ENCODE data around the gene ETS2. TPM values are rescaled to one million over a fixed set of nuclear protein-coding genes. Genes with fewer than 3 reads are reported as not detected.

ETS2 gene
- polyA plus RNA-seq, 1 donor from 2014 or later = 11.6 TPM

DNA sequence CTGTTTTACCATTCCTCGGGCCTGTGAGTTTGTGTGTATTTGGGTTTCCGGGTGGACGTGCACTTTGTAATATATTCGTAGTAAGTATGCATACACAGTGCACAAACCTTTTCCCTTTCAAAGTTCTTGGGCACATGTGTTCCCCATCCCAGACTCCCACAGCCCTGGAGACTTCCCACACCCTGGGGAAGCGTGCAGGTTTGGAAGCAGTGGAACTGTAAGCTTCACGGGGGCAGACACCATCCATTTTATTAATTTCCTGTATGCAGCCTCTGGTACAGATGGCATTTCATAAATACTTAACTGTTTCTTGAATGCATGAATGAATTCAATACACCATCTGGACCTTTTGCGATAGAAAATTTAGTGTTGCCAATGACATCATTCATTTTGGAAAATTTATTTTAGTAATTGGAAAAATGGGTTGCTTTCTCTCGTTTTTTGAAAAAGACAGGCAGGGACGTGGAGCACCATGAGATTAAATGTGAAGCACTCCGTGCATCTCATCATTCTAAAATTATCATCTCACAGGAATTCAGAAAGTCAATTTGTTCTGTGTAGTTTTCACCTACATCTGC is 10.8 kb downstream of the ETS2 start:
- no peak for TF ChIP-seq EZH2 (IDR thresholded peaks at IDR 0.05; ENCODE audit: borderline replicate concordance, insufficient read depth, low read length, poor library complexity, severe bottlenecking)
- TF ChIP-seq EP300 (conservative IDR thresholded peaks at IDR 0.05; ENCODE audit: poor library complexity, severe bottlenecking) = no peak
- no peak for TF ChIP-seq RAD21 (conservative IDR thresholded peaks at IDR 0.05)
- no peak for TF ChIP-seq MXI1 (conservative IDR thresholded peaks at IDR 0.05; ENCODE audit: poor library complexity, severe bottlenecking)
- TF ChIP-seq, protein P1, sequence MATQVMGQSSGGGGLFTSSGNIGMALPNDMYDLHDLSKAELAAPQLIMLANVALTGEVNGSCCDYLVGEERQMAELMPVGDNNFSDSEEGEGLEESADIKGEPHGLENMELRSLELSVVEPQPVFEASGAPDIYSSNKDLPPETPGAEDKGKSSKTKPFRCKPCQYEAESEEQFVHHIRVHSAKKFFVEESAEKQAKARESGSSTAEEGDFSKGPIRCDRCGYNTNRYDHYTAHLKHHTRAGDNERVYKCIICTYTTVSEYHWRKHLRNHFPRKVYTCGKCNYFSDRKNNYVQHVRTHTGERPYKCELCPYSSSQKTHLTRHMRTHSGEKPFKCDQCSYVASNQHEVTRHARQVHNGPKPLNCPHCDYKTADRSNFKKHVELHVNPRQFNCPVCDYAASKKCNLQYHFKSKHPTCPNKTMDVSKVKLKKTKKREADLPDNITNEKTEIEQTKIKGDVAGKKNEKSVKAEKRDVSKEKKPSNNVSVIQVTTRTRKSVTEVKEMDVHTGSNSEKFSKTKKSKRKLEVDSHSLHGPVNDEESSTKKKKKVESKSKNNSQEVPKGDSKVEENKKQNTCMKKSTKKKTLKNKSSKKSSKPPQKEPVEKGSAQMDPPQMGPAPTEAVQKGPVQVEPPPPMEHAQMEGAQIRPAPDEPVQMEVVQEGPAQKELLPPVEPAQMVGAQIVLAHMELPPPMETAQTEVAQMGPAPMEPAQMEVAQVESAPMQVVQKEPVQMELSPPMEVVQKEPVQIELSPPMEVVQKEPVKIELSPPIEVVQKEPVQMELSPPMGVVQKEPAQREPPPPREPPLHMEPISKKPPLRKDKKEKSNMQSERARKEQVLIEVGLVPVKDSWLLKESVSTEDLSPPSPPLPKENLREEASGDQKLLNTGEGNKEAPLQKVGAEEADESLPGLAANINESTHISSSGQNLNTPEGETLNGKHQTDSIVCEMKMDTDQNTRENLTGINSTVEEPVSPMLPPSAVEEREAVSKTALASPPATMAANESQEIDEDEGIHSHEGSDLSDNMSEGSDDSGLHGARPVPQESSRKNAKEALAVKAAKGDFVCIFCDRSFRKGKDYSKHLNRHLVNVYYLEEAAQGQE (IDR thresholded peaks at IDR 0.05; ENCODE audit: borderline replicate concordance) = no peak
- no peak for TF ChIP-seq SMC3 (conservative IDR thresholded peaks at IDR 0.05; ENCODE audit: poor library complexity)
- TF ChIP-seq TAF1 (IDR thresholded peaks at IDR 0.05; ENCODE audit: low read depth) = no peak
- TF ChIP-seq POLR2AphosphoS5 (IDR thresholded peaks at IDR 0.05) = no peak
- H4K20me1 ChIP-seq (ENCODE audit: insufficient read depth) = no peaks in the 10 kb centered on the region
- H3K79me2 ChIP-seq (replicated peaks; ENCODE audit: insufficient read depth, low read length) = no peaks in the 10 kb centered on the region
- H2AFZ ChIP-seq (ENCODE audit: low read depth, low read length) = no peak overlapping the region
- no peaks in the 10 kb centered on the region for H3F3A ChIP-seq (ENCODE audit: insufficient read depth, low read length, poor library complexity, severe bottlenecking)
- no peaks in the 10 kb centered on the region for H3K9me3 ChIP-seq (ENCODE audit: low read length)
- H3K27ac ChIP-seq (ENCODE audit: low read length) = no peak overlapping the region
- no peaks in the 10 kb centered on the region for H3K9me2 ChIP-seq (ENCODE audit: insufficient read depth, low read length)
- H3K27me3 ChIP-seq (ENCODE audit: insufficient read depth, low read depth, low read length) = no peaks in the 10 kb centered on the region
- no peak overlapping the region for H3K4me2 ChIP-seq (ENCODE audit: low read length)
- H3K36me3 ChIP-seq (ENCODE audit: insufficient read depth, low read length) = peaks cover 25% of the 10 kb centered on the region
- H3K4me3 ChIP-seq (ENCODE audit: low read length) = no peak overlapping the region
- no peak overlapping the region for H3K9ac ChIP-seq (ENCODE audit: low read length)

DNA sequence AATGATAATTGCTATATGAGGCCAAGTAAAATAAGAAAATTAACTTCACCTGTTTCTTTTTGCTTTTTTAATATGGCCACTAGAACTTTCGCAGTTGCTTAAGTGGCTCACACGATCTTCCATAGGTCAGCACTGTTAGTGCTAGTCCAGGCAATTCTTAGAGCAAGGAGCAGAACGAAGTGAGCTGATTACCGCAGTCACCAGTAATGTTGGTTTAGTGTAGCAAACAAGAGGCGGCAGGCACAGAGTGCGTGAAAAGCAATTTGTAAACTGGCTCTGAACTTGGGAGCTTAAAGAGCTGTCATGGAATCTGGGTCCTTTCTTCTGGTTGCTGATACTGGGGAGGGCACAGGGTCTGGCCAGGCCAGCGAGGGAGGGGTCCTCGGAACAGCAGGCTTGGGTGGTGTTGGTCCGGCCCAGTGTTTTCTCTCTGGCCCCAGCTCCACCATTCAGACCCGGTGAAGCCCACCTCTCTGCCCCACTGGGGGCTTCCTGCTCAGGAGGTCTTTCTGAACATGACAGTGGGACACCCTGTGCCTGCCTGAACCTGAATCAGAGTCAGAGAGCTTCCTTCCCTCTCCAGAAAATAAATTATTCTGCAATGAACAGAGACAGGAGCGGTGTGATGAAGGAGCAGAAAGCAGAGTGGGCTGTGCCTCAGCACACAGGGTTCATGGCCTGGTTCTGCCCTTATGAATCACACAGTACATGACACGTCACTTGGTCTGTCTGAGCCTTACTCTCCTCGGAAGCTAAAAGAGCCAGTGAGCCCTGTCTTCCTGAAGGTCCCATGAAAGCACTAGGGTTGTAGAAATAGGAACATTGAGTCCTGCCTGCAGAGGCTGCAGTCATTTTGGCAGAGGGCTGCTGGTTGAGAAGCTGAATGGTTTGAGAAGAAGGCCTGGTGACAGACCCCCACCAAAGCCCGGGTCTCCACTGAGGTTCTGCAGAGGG is 11.9 kb downstream of the ETS2 start:
- TF ChIP-seq EP300 (conservative IDR thresholded peaks at IDR 0.05; ENCODE audit: poor library complexity, severe bottlenecking) (no peak), SMC3 (conservative IDR thresholded peaks at IDR 0.05; ENCODE audit: poor library complexity) (no peak)
- TF ChIP-seq, protein P1 (IDR thresholded peaks at IDR 0.05; ENCODE audit: borderline replicate concordance) = no peak
- Histone ChIP-seq H3K4me3 (ENCODE audit: low read length) (no peak overlapping the region), H3K27ac (ENCODE audit: low read length) (no peak overlapping the region), H3K9me3 (ENCODE audit: low read length) (no peaks in the 10 kb centered on the region), H3K36me3 (ENCODE audit: insufficient read depth, low read length) (peaks cover 37% of the 10 kb centered on the region), H3K9me2 (ENCODE audit: insufficient read depth, low read length) (no peaks in the 10 kb centered on the region), H2AFZ (ENCODE audit: low read depth, low read length) (no peak overlapping the region), H3F3A (ENCODE audit: insufficient read depth, low read length, poor library complexity, severe bottlenecking) (no peaks in the 10 kb centered on the region), H4K20me1 (ENCODE audit: insufficient read depth) (no peaks in the 10 kb centered on the region), H3K79me2 (replicated peaks; ENCODE audit: insufficient read depth, low read length) (no peaks in the 10 kb centered on the region), H3K27me3 (ENCODE audit: insufficient read depth, low read depth, low read length) (no peaks in the 10 kb centered on the region), H3K4me2 (ENCODE audit: low read length) (no peak overlapping the region), H3K9ac (ENCODE audit: low read length) (no peak overlapping the region)

All from neural cell (in vitro differentiated cells).